HG02938 (cell line): Measurements from ENCODE around the gene KRT71.

Experiments
- ATAC-seq: cut with Tn5 transposase; IDR thresholded peaks from one replicate; pipeline ENCODE4 v1.9.1; 2021; ENCODE audit warnings: mild to moderate bottlenecking, moderate library complexity; ENCODE audit not compliant: unreplicated experiment

KRT71 gene

GRCh38 chr12:52523824-52524223 lies 29.1 kb downstream of the KRT71 start:
- ATAC-seq: no peak

- ATAC-seq: no peak
These were observed 30.5 kb downstream of the KRT71 start for GRCh38 chr12:52522346-52523011.

- no peak for ATAC-seq
These were observed 31.2 kb downstream of the KRT71 start for GRCh38 chr12:52521568-52522266.

- no peak for ATAC-seq
These were observed 31.8 kb downstream of the KRT71 start for GRCh38 chr12:52521175-52521567.

GRCh38 chr12:52519826-52520662 lies 32.9 kb downstream of the KRT71 start, which contains the start of gene KRT5:
Gene KRT5 (minus strand): TSS chr12:52520394. CDS start chr12:52520296, 98 bp downstream.
- no peak for ATAC-seq

GRCh38 chr12:52519387-52519703 lies 33.6 kb downstream of the KRT71 start:
- no peak for ATAC-seq

- ATAC-seq: no peak
These were observed 34.2 kb downstream of the KRT71 start for GRCh38 chr12:52518574-52519386.

- no peak for ATAC-seq
These were observed 35.1 kb downstream of the KRT71 start for GRCh38 chr12:52517888-52518287.

- ATAC-seq: no peak
These were observed 35.7 kb downstream of the KRT71 start for GRCh38 chr12:52517005-52517835.

GRCh38 chr12:52515927-52516831 lies 36.8 kb downstream of the KRT71 start:
- no peak for ATAC-seq

GRCh38 chr12:52515319-52515646 lies 37.7 kb downstream of the KRT71 start:
- ATAC-seq: no peak

- no peak for ATAC-seq
These were observed 38.2 kb downstream of the KRT71 start for GRCh38 chr12:52514471-52515318.

- ATAC-seq: no peak
These were observed 39.2 kb downstream of the KRT71 start for GRCh38 chr12:52513736-52514135.

GRCh38 chr12:52508211-52508610 lies 44.7 kb downstream of the KRT71 start:
- no peak for ATAC-seq

- no peak for ATAC-seq
These were observed 45.9 kb downstream of the KRT71 start for GRCh38 chr12:52506858-52507715.

GRCh38 chr12:52502877-52503276 lies 50.1 kb downstream of the KRT71 start:
- ATAC-seq: no peak

- ATAC-seq: no peak
These were observed 51.5 kb downstream of the KRT71 start for GRCh38 chr12:52501490-52501889.
